H1 (cell line): ENCODE results near the gene JUP. TPM values are rescaled to one million over a fixed set of nuclear protein-coding genes. Genes with fewer than 3 reads are reported as not detected.

ENCODE experiments used
- CTCF ChIA-PET: fragments of 300-600 bp; sonication (Branson Sonifier 250); formaldehyde crosslinking; loops from one replicate; lab custom pipeline; 2021; ENCODE audit not compliant: partially characterized antibody; lab: Charles Lee
- POLR2A ChIA-PET: fragments of 300-600 bp; sonication (Branson Sonifier 250); formaldehyde crosslinking; loops from one replicate; lab custom pipeline; 2021; ENCODE audit warnings: inconsistent platforms; ENCODE audit not compliant: partially characterized antibody; lab: Charles Lee
- DNase-seq, 2 experiments: peaks; one replicate each; pipeline versions ENCODE4 v3.0.0 to v3.0.0-alpha.2; 2010 to 2022; ENCODE audit warnings: low spot score in 2 of 2, low read depth in 1 of 2, mixed read lengths in 1 of 2
- FAIRE-seq: peaks from 2 replicates; lab custom pipeline; 2011; peaks lifted over from hg19 to GRCh38; lab: Jason Lieb, UNC
- H2AFZ ChIP-seq: 2 replicates; pipeline ENCODE4 v1.8.1; 2012; ENCODE audit warnings: low read length, inconsistent platforms
- H2AK5ac ChIP-seq: 2 replicates; pipeline ENCODE4 v1.6.1; 2013; ENCODE audit warnings: low read depth, low read length
- H2BK120ac ChIP-seq: replicated peaks from 2 replicates; pipeline ENCODE3; 2013; ENCODE audit warnings: low read depth, low read length, inconsistent platforms
- H2BK12ac ChIP-seq: 2 replicates; pipeline ENCODE4 v1.6.1; 2013; ENCODE audit warnings: low read depth, low read length
- H2BK15ac ChIP-seq: 2 replicates; pipeline ENCODE4 v1.6.1; 2013; ENCODE audit warnings: low read length
- H2BK20ac ChIP-seq: 2 replicates; pipeline ENCODE4 v1.6.1; 2013; ENCODE audit warnings: low read length
- H2BK5ac ChIP-seq: 2 replicates; pipeline ENCODE4 v1.6.1; 2013; ENCODE audit warnings: low read depth, low read length
- H3K14ac ChIP-seq: 2 replicates; pipeline ENCODE4 v1.6.1; 2013; ENCODE audit warnings: inconsistent platforms; ENCODE audit not compliant: insufficient read length
- H3K18ac ChIP-seq: 2 replicates; pipeline ENCODE4 v1.6.1; 2013; ENCODE audit warnings: low read length; ENCODE audit errors: extremely low read depth
- H3K23ac ChIP-seq: 2 replicates; pipeline ENCODE4 v1.6.1; 2013; ENCODE audit warnings: inconsistent platforms; ENCODE audit not compliant: insufficient read length
- H3K23me2 ChIP-seq: 2 replicates; pipeline ENCODE4 v1.6.1; 2013; ENCODE audit warnings: low read depth, low read length
- H3K27ac ChIP-seq: 2 replicates; pipeline ENCODE4 v1.6.1; 2011; ENCODE audit warnings: low read depth, low read length, inconsistent platforms
- H3K27me3 ChIP-seq, 4 experiments: replicated peaks in 1 of 4; 1 replicate in 1 of 4; 2 replicates in 3 of 4; pipeline versions ENCODE4 v1.6.1 to v1.8.1; 2011 to 2013; ENCODE audit warnings: low read length in 3 of 4, mild to moderate bottlenecking in 3 of 4, inconsistent platforms in 2 of 4, mixed read lengths in 2 of 4, moderate library complexity in 1 of 4; ENCODE audit not compliant: control insufficient read depth in 3 of 4, insufficient read depth in 3 of 4; ENCODE audit errors: extremely low read depth in 1 of 4
- H3K36me3 ChIP-seq, 4 experiments: 2 replicates each; pipeline versions ENCODE4 v1.6.1 to v1.8.1; 2011 to 2013; ENCODE audit warnings: mild to moderate bottlenecking in 4 of 4, low read length in 3 of 4, moderate library complexity in 2 of 4, control low read depth in 1 of 4, inconsistent platforms in 1 of 4; ENCODE audit not compliant: insufficient read depth in 4 of 4, control insufficient read depth in 2 of 4
- H3K4ac ChIP-seq: replicated peaks from 2 replicates; pipeline ENCODE3; 2013; ENCODE audit warnings: low read length, low read depth, mixed read lengths, inconsistent platforms; ENCODE audit not compliant: insufficient read length
- H3K4me1 ChIP-seq, 4 experiments: replicated peaks in 1 of 4; 1 replicate in 1 of 4; 2 replicates in 3 of 4; pipeline versions ENCODE4 v1.6.1 to v1.8.1; 2011 to 2013; ENCODE audit warnings: low read length in 3 of 4, inconsistent platforms in 2 of 4, mixed read lengths in 1 of 4; ENCODE audit not compliant: insufficient read depth in 4 of 4, control insufficient read depth in 3 of 4
- H3K4me2 ChIP-seq, 2 experiments: 2 replicates each; pipeline versions ENCODE4 v1.6.1 to v1.8.1; 2011 to 2013; ENCODE audit warnings: low read depth in 2 of 2, low read length in 2 of 2, control low read depth in 1 of 2, inconsistent platforms in 1 of 2, mild to moderate bottlenecking in 1 of 2; ENCODE audit not compliant: insufficient read depth in 1 of 2
- H3K4me3 ChIP-seq, 4 experiments: fragments of 200-600, 300-600 bp in 1 of 4; sonication (generic), shearing (Covaris generic), sonication (Bioruptor Twin) in 1 of 4; 2 replicates each; pipeline versions ENCODE4 v1.5.1 to v1.8.1; 2011 to 2016; ENCODE audit warnings: low read length in 4 of 4, low read depth in 3 of 4, control low read depth in 2 of 4, inconsistent platforms in 2 of 4, mild to moderate bottlenecking in 2 of 4, mixed read lengths in 1 of 4, moderate library complexity in 1 of 4; ENCODE audit not compliant: insufficient read depth in 2 of 4; ENCODE audit errors: extremely low read depth in 1 of 4
- H3K56ac ChIP-seq: replicated peaks from 2 replicates; pipeline ENCODE3; 2013; ENCODE audit warnings: low read depth, mild to moderate bottlenecking, mixed read lengths, low read length, inconsistent platforms; ENCODE audit not compliant: insufficient read length
- H3K79me1 ChIP-seq: 2 replicates; pipeline ENCODE4 v1.6.1; 2013; ENCODE audit warnings: low read depth, low read length, control low read depth
- H3K79me2 ChIP-seq, 2 experiments: 2 replicates each; pipeline versions ENCODE4 v1.6.1 to v1.8.1; 2012 to 2013; ENCODE audit warnings: low read length in 2 of 2, mild to moderate bottlenecking in 2 of 2, inconsistent platforms in 1 of 2; ENCODE audit not compliant: insufficient read depth in 2 of 2, control insufficient read depth in 1 of 2
- H3K9ac ChIP-seq, 4 experiments: replicated peaks in 1 of 4; 1 replicate in 1 of 4; 2 replicates in 3 of 4; pipeline versions ENCODE4 v1.6.1 to v1.8.1; 2011 to 2013; ENCODE audit warnings: low read depth in 3 of 4, low read length in 3 of 4, control low read depth in 2 of 4, mild to moderate bottlenecking in 2 of 4, moderate library complexity in 2 of 4, inconsistent platforms in 1 of 4; ENCODE audit errors: extremely low read depth in 1 of 4
- H3K9me3 ChIP-seq, 2 experiments: 2 replicates each; pipeline versions ENCODE4 v1.6.1 to v1.8.1; 2012 to 2013; ENCODE audit warnings: mild to moderate bottlenecking in 2 of 2, moderate library complexity in 2 of 2, control low read depth in 1 of 2, inconsistent platforms in 1 of 2, low read depth in 1 of 2, low read length in 1 of 2, mixed read lengths in 1 of 2; ENCODE audit not compliant: insufficient read depth in 2 of 2
- H4K20me1 ChIP-seq, 2 experiments: replicated peaks in 1 of 2; 2 replicates each; pipeline versions ENCODE3 to v1.8.1; 2011 to 2013; ENCODE audit warnings: inconsistent platforms in 2 of 2, low read length in 2 of 2, mild to moderate bottlenecking in 1 of 2; ENCODE audit not compliant: insufficient read depth in 2 of 2, control insufficient read depth in 1 of 2
- H4K5ac ChIP-seq: 2 replicates; pipeline ENCODE4 v1.6.1; 2013; ENCODE audit warnings: low read length, low read depth, mixed read lengths, inconsistent platforms; ENCODE audit not compliant: insufficient read length
- H4K8ac ChIP-seq: 2 replicates; pipeline ENCODE4 v1.8.0; 2013; ENCODE audit warnings: mild to moderate bottlenecking, moderate library complexity, low read length, inconsistent platforms; ENCODE audit not compliant: insufficient read depth; ENCODE audit errors: extremely low read depth
- H4K91ac ChIP-seq: replicated peaks from 2 replicates; pipeline ENCODE3; 2013; ENCODE audit warnings: low read length, mixed read lengths, inconsistent platforms; ENCODE audit not compliant: insufficient read length
- BCL11A ChIP-seq, 2 experiments: IDR thresholded peaks; one replicate each; pipeline ENCODE4 v1.6.1; 2011; ENCODE audit warnings: low read depth in 2 of 2, low read length in 2 of 2, mild to moderate bottlenecking in 2 of 2
- CREB1 ChIP-seq: IDR thresholded peaks from 2 replicates; pipeline ENCODE4 v1.6.1; 2012; ENCODE audit warnings: inconsistent platforms
- CTBP2 ChIP-seq: IDR thresholded peaks from 2 replicates; pipeline ENCODE4 v1.7.0; 2011; ENCODE audit warnings: borderline replicate concordance, mild to moderate bottlenecking, moderate library complexity, mixed read lengths, low read length; ENCODE audit not compliant: insufficient read depth, insufficient read length
- CTCF ChIP-seq, 3 experiments: IDR thresholded peaks; 1 replicate in 2 of 3; 2 replicates in 1 of 3; pipeline versions ENCODE4 v1.5.1 to v1.6.1; 2011; ENCODE audit warnings: low read length in 3 of 3, mild to moderate bottlenecking in 3 of 3, inconsistent platforms in 2 of 3, low read depth in 1 of 3, moderate library complexity in 1 of 3; ENCODE audit not compliant: insufficient read depth in 1 of 3; ENCODE audit errors: control extremely low read depth in 1 of 3
- JUN ChIP-seq: IDR thresholded peaks from 2 replicates; pipeline ENCODE4 v1.6.1; 2011; ENCODE audit warnings: low read depth, mild to moderate bottlenecking, improper control_type of control experiment, low read length
- JUND ChIP-seq: IDR thresholded peaks from 2 replicates; pipeline ENCODE4 v1.6.1; 2011; ENCODE audit warnings: mild to moderate bottlenecking, improper control_type of control experiment, low read length
- KDM5A ChIP-seq: fragments of 200-600 bp; IDR thresholded peaks from 2 replicates; pipeline ENCODE4 v1.7.1; 2012; ENCODE audit warnings: mild to moderate bottlenecking, low read length, inconsistent platforms, mixed read lengths
- RBBP5 ChIP-seq: IDR thresholded peaks from 2 replicates; pipeline ENCODE4 v1.7.1; 2012; ENCODE audit warnings: low read depth, mild to moderate bottlenecking, inconsistent platforms, low read length, moderate library complexity, borderline replicate concordance
- RXRA ChIP-seq: IDR thresholded peaks from 2 replicates; pipeline ENCODE4 v1.6.1; 2011; ENCODE audit warnings: low read depth, mild to moderate bottlenecking, low read length, moderate library complexity; ENCODE audit not compliant: insufficient read depth
- SUZ12 ChIP-seq: fragments of 200-600 bp; sonication (generic); IDR thresholded peaks from 2 replicates; pipeline ENCODE4 v1.6.1; 2012; ENCODE audit warnings: mild to moderate bottlenecking, inconsistent platforms, low read length, moderate library complexity, mixed read lengths
- TBP ChIP-seq: IDR thresholded peaks from 2 replicates; pipeline ENCODE4 v1.6.1; 2011; ENCODE audit warnings: low read depth, low read length, improper control_type of control experiment
- ZNF274 ChIP-seq: IDR thresholded peaks from 2 replicates; pipeline ENCODE4 v1.7.0; 2012; ENCODE audit warnings: low read length, borderline replicate concordance; ENCODE audit errors: extremely low read depth
- WGBS, 2 experiments: shearing (Covaris generic) in 1 of 2; methylation state at CpG; one replicate each; pipeline versions ENCODE4 v1.1.6 to v1.1.7; 2013 to 2015; ENCODE audit warnings: low lambda C conversion rate in 2 of 2, mixed read lengths in 2 of 2, inconsistent platforms in 1 of 2, low coverage in 1 of 2, missing lambda C conversion rate in 1 of 2; ENCODE audit not compliant: insufficient replicate concordance in 2 of 2, insufficient coverage in 1 of 2, insufficient read length in 1 of 2; ENCODE audit errors: extremely low coverage in 1 of 2, missing lambda C conversion rate in 1 of 2; 5-methylcytosine and 5-hydroxymethylcytosine counted together
- polyA plus RNA-seq, 7 experiments: library from polyadenylated mRNA; depleted of rRNA in 3 of 7; stranded (reverse) in 5 of 7; unstranded in 2 of 7; fragments of >200 nt in 5 of 7; fragments of 200-250 nt in 2 of 7; gene quantifications; 1 replicate in 5 of 7; 2 replicates in 1 of 7; 4 replicates in 1 of 7; pipeline versions ENCODE4 v1.2.1 to v1.2.3, GENCODE V29; 2011 to 2013; ENCODE audit warnings: missing spikeins in 2 of 7, mixed read lengths in 2 of 7
- total RNA-seq: library from RNA; stranded (reverse); fragmentation: NEBNext Ultra II Directional; extraction: Animal tissue kit (Norgen Biotek cat#: 25700); gene quantifications from 2 replicates; pipeline ENCODE4 v1.2.1, GENCODE V29; 2021

Gene JUP
- total and polyA plus RNA-seq, 2 of the 8 experiments (the other 6 are each of a cell fraction or from before 2014, with no cell fraction given), result 62.8 to 102 TPM

GRCh38 chr17:41797377-41797776 lies 10.9 kb upstream of the JUP start:
- FAIRE-seq, result no peak
- Histone ChIP-seq H3K23me2 (peaks cover 2% of the 10 kb centered on the region; the same call in 1 of the 2 replicates), H3K27ac (no peak overlapping the region), H3K4me3 (no peak overlapping the region), H2BK15ac (no peak overlapping the region), H2BK120ac (no peak overlapping the region), H4K5ac (no peak overlapping the region), H3K27me3 (peaks cover 0 to 3% (median 2%) of the 10 kb centered on the region in 4 experiments; a peak in 2 of 7 replicates), H3K56ac (no peak overlapping the region), H3K14ac (no peak overlapping the region), H2AFZ (no peak overlapping the region), H3K4me1 (peaks cover 11 to 31% (median 26%) of the 10 kb centered on the region in 4 experiments), H2AK5ac (no peak overlapping the region), H3K18ac (no peak overlapping the region), H3K79me1 (no peaks in the 10 kb centered on the region), H3K79me2 (no peaks in the 10 kb centered on the region), H3K4me2 (no peak overlapping the region), H3K36me3 (no peaks in the 10 kb centered on the region), H4K20me1 (no peaks in the 10 kb centered on the region), H4K8ac (no peak overlapping the region), H3K9me3 (no peaks in the 10 kb centered on the region), H2BK12ac (no peak overlapping the region), H3K23ac (no peak overlapping the region), H4K91ac (no peak overlapping the region), H3K4ac (no peak overlapping the region), H2BK20ac (no peak overlapping the region), H2BK5ac (no peak overlapping the region), H3K9ac (no peak overlapping the region)
- DNase-seq, result no peak
- ChIA-PET POLR2A (interaction anchor here (0.6 to 6.9 kb wide), 5 partner anchors 12 to 109 kb away, joined by 3 to 71 read pairs (median 4); partner anchors contain the start of gene JUP), CTCF (interaction anchor here (1.0 to 10.9 kb wide), 6 partner anchors 9 to 49 kb away, joined by 3 to 149 read pairs (median 4); partner anchors contain the start of gene JUP)
- WGBS, 2 experiments, result 83% methylated on average over 3 of the region's 3 CpGs; no CpG with 5 or more reads in 1 of the 2 experiments
- TF ChIP-seq CREB1 (no peak), TBP (no peak), JUND (no peak), BCL11A (IDR thresholded peaks at IDR 0.05; ENCODE audit: low read depth in 2 of 2, low read length in 2 of 2) (no peak), KDM5A (no peak), RXRA (no peak), CTCF (IDR thresholded peaks at IDR 0.05; ENCODE audit: control extremely low read depth in 1 of 3, insufficient read depth in 1 of 3, low read depth in 1 of 3, low read length in 3 of 3) (no peak), RBBP5 (no peak), ZNF274 (no peak), SUZ12 (no peak), JUN (no peak), CTBP2 (no peak)
